Subcutaneous abdominal adipose tissue (tissue), 5 donors: ENCODE results near the gene HNRNPL.
A peak's percentile ranks its signal among the peaks of the same experiment; 100 is the strongest.
"Not testable (repeated sequence)": the region's sequence is repeated elsewhere in the genome, so short reads cannot be mapped to it uniquely, and the experiment has no call there.

ENCODE experiments used
- H3K27ac ChIP-seq: one replicate; pipeline ENCODE4 v1.7.0; 2013; ENCODE audit warnings: low read depth, mild to moderate bottlenecking, inconsistent platforms, low read length, moderate library complexity
- H3K27me3 ChIP-seq, 5 donors: one replicate each; pipeline ENCODE4 v1.7.0; 2013; ENCODE audit warnings: low read length in 5 of 5, inconsistent platforms in 1 of 5; ENCODE audit not compliant: control insufficient read depth in 5 of 5, insufficient read depth in 4 of 5
- H3K36me3 ChIP-seq, 5 donors: one replicate each; pipeline ENCODE4 v1.7.0; 2013; ENCODE audit warnings: low read length in 5 of 5; ENCODE audit not compliant: control insufficient read depth in 5 of 5, insufficient read depth in 5 of 5
- H3K4me1 ChIP-seq, 5 donors: one replicate each; pipeline ENCODE4 v1.7.0; 2013; ENCODE audit warnings: low read length in 5 of 5, mild to moderate bottlenecking in 3 of 5, moderate library complexity in 1 of 5; ENCODE audit not compliant: control insufficient read depth in 5 of 5, insufficient read depth in 5 of 5
- H3K4me3 ChIP-seq, 5 donors: one replicate each; pipeline ENCODE4 v1.7.0; 2013; ENCODE audit warnings: low read length in 5 of 5, low read depth in 1 of 5
- H3K9ac ChIP-seq, 5 donors: one replicate each; pipeline ENCODE4 v1.7.0; 2013; ENCODE audit warnings: low read length in 5 of 5, mild to moderate bottlenecking in 4 of 5, moderate library complexity in 3 of 5
- H3K9me3 ChIP-seq, 5 donors: one replicate each; pipeline ENCODE4 v1.7.0; 2013; ENCODE audit warnings: low read length in 5 of 5; ENCODE audit not compliant: control insufficient read depth in 5 of 5
- donor health status: healthy.
- donor health status: healthy.
- donor health status: healthy.
- donor health status: healthy.
- donor health status: healthy.

Gene HNRNPL

DNA sequence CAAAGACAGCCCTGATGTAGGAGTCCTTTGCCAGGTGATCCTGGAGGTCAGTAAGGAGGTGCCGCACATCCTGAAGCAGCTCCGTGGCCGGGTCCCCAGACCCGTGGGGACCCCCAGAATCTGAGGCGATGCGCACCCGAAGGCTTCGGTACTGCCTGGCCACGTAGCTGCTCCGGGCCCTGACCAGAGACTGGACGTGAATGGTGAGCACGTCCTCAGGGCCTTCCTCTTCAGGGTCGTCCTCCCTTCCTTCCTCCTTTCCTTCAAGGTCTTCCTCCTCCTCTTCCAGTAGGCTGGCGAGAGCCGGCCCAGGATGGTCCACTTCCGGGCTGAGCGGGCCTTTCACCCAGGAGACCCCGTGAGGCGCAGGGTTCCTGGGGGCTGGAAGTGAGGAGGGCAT, 20.8 kb upstream of the HNRNPL start:
- no peak overlapping the region for H3K27ac ChIP-seq
- H3K4me3 ChIP-seq: peak overlapping the region in 1 of 5 donors; percentile 70
- no peaks in the 10 kb centered on the region for H3K9me3 ChIP-seq
- H3K36me3 ChIP-seq: no peaks in the 10 kb centered on the region
- H3K27me3 ChIP-seq: no peaks in the 10 kb centered on the region
- no peak overlapping the region for H3K9ac ChIP-seq
- H3K4me1 ChIP-seq: peaks cover 0 to 23% (median 15%) of the 10 kb centered on the region in 5 donors

DNA sequence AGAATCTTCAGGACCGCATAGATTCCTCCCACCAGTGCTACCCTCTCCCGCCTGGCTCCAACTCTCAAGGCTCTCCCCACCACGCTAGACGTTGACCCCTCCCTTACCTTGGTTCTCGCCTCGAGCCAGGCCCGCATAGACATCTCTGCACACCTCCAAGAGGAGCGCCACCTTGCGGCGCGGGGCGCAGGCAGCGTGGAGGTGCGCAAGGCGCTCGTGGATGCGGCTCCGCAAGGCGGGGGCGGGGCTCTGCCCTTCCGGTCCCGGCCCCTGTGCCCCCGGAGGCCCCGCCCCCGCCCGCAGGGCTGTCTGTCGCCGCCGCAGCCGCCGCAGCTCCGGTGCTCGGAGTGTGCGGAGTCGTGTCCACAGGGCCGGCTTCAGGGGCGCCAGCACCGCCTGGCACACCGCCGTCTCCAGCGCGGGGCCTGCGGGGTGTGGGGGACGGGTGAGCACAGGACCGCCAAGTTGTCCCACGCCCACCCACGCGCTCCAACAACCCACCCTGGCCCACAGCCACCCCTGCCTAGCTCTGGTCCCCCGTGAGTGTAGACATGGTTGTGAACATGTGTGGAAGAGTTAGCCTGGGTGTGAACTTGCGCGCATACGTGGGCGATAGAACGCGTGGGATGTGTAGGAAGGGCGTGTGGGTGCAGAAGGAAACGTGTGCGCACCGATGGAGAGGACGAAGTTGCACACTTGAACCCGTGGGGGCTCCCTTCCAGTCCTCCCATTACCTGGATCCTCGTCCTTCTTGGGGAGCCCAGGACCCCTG, 20.2 kb upstream of the HNRNPL start:
- no peaks in the 10 kb centered on the region for H3K9me3 ChIP-seq
- no peaks in the 10 kb centered on the region for H3K36me3 ChIP-seq
- no peaks in the 10 kb centered on the region for H3K27me3 ChIP-seq
- no peak overlapping the region for H3K27ac ChIP-seq
- peak overlapping the region; percentile 70 to 79 (median 72) for H3K4me3 ChIP-seq
- peak overlapping the region in 4 of 5 donors; percentile 67 to 80 (median 77) for H3K9ac ChIP-seq
- H3K4me1 ChIP-seq: peaks cover 0 to 28% (median 19%) of the 10 kb centered on the region in 5 donors

DNA sequence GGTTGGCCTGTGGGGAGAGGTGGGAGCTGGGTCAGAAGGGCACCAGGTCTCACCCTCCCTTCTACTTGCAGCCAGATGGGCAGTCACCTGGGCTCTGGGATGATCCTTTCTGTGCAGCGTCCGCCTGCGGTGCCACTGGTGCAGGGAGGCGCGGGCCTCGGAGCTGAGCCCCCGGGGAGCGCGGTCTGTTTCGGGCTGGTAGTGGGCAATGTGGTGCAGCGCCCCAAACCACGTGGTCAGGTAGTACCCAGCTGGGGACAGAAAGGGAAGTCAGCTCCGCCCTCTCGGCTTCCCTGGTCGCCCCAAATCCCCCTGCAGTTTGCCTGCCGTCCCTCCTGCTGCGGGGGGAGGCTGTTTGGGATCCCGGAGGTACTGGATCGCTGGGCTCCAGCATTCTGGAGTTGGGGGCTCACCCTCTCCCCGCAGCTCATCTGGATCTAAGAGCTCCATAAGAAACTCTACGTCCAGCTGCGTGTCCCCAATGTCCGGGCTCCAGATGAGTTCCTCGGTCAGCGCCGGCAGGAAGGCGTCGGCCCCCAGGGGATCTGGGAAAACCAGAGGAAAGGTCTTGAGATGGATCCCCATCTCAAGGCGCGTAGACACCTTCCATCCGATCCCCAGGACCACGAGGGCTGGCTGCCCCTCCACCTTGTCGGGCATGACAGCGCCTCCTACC, 19.5 kb upstream of the HNRNPL start:
- H3K4me1 ChIP-seq: peaks cover 0 to 36% (median 24%) of the 10 kb centered on the region in 5 donors
- H3K9me3 ChIP-seq: no peaks in the 10 kb centered on the region
- H3K27ac ChIP-seq: no peak overlapping the region
- H3K36me3 ChIP-seq: no peaks in the 10 kb centered on the region
- H3K9ac ChIP-seq: peak overlapping the region in 4 of 5 donors; percentile 67 to 80 (median 77)
- peak overlapping the region; percentile 70 to 79 (median 72) for H3K4me3 ChIP-seq
- H3K27me3 ChIP-seq: no peaks in the 10 kb centered on the region

DNA sequence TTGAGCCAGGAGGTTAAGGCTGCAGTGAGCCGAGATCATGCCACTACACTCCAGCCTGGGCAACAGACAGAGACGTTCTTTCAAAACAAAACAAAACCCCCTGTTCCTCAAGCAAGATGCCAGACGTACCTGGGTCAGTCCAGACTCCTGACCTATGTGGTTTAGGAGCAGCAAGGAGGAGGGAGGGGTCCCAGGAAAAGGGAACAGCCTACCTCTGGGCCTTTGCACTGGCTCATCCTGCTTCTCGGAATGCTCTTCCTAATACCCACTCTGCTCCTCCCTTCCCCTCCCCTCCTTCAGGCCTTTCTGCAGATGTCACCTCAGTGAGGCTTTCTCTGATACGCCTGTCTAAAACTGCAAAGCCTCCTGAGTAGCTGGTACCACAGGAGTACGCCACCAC, 18.8 kb upstream of the HNRNPL start:
- Histone ChIP-seq H3K4me1 (peaks cover 0 to 36% (median 26%) of the 10 kb centered on the region in 5 donors), H3K27me3 (no peaks in the 10 kb centered on the region), H3K36me3 (no peaks in the 10 kb centered on the region), H3K9ac (no peak overlapping the region), H3K27ac (no peak overlapping the region), H3K4me3 (no peak overlapping the region), H3K9me3 (no peaks in the 10 kb centered on the region)

DNA sequence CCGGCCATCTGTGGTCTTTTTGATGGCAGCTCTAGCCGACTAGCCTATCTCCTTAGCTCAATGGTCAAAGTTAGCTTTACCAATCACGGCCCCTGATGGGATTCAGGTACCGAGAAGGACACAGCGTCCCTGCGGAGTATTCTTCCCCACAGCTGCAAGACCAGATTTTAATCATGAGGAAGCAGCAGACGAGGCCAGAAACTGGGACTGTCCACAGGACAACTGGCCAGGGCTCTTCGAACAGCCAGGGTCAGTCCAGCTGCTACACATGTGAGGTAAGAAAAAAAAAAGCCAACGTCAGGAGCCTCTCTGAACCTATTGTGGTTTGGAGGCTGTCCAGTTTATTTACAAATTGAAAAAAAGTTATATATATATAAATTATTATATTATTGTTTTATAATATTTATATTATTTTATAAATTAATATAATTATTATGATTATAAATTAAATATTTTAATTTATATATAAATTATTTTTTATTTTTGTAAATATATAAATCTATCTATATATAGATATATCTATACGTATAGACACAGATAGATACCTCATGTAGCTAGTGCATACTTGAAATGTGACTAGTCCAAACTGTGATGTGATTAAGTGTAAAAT, 17.5 kb upstream of the HNRNPL start:
- H3K4me3 ChIP-seq: no peak overlapping the region
- H3K27ac ChIP-seq: no peak overlapping the region
- H3K9me3 ChIP-seq: no peaks in the 10 kb centered on the region
- peaks cover 2 to 49% (median 35%) of the 10 kb centered on the region in 5 donors for H3K4me1 ChIP-seq
- H3K36me3 ChIP-seq: no peaks in the 10 kb centered on the region
- no peak overlapping the region for H3K9ac ChIP-seq
- no peaks in the 10 kb centered on the region for H3K27me3 ChIP-seq

DNA sequence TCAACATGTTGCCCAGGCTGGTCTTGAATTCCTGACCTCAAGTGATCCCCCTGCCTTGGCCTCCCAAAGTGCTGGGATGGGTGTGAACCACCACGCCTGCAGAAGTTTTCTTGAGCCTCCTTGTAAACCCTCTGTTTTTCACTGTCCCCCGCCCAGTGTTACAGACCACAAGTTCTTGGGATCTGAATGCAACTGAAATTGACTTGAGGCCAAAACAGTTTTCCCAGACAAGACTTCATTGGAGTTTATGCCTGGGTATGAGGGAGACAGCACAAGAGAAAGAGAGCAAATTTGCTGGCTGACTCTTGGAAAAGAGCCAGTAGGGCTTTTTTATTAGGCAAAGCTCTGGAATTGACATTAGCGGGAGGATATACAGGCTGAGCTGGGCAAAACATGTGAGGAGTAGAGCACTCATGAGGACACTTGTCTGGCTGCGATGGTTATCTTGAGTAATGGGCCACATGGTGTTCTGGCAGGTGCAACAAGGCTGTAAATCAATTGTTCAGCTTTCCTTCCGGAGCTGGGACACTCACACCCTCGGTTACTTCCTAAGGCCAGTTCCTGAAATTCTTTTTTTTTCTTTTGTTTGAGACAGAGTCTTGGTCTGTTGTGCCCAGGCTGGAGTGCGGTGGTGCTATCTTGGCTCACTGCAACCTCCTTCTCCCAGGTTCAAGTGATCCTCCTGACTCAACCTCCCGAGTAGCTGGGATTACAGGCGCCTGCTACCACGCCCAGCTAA, 12.7 kb upstream of the HNRNPL start:
- Histone ChIP-seq H3K4me1 (peaks cover 2 to 31% (median 26%) of the 10 kb centered on the region in 5 donors), H3K27ac (peak overlapping the region; percentile 44), H3K9ac (no peak overlapping the region), H3K27me3 (no peaks in the 10 kb centered on the region), H3K9me3 (no peaks in the 10 kb centered on the region), H3K4me3 (no peak overlapping the region), H3K36me3 (no peaks in the 10 kb centered on the region)

DNA sequence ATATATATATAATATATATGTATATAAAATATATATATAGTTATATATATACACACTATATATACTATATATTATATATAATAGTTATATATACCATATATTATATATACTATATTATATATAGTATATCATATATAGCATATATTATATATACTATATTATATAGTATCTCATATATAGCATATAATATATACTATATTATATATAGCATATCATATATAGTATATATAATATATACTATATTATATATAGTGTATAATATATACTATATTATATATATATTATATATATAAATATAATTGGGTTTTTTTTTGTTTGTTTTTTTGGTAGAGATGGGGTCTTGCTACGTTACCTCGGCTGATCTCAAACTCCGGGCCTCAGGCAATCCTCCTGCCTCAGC, 11.6 kb upstream of the HNRNPL start:
- Histone ChIP-seq H3K27ac (no peak overlapping the region), H3K9me3 (no peaks in the 10 kb centered on the region), H3K27me3 (no peaks in the 10 kb centered on the region), H3K36me3 (no peaks in the 10 kb centered on the region), H3K4me1 (peaks cover 2 to 32% (median 29%) of the 10 kb centered on the region in 5 donors), H3K9ac (no peak overlapping the region), H3K4me3 (no peak overlapping the region)

DNA sequence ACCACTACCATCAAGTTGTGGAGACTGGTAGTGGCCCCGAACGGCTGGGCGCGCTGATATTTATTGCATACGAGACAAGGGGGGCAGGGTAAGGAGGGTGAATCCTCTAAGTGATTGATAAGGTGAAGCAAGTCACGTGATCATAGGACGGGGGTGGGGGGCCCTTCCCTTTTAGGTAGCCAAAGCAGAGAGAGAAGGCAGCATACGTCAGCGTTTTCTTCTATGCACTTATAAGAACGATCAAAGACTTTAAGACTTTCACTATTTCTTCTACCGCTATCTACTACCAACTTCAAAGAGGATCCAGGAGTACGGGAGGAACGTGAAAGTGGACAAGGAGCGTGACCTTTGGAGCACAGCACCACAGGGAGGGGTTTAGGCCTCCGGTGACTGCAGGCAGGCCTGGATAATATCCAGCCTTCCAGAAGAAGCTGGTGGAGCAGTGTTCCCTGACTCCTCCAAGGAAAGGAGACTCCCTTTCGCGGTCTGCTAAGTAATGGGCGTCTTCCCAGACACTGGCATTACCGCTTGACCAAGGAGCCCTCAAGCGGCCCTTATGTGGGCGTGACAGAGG, 9.9 kb upstream of the HNRNPL start:
- H3K27ac ChIP-seq, H3K36me3 ChIP-seq, H3K4me3 ChIP-seq, H3K9me3 ChIP-seq, H3K9ac ChIP-seq, H3K27me3 ChIP-seq: not testable (repeated sequence)
- H3K4me1 ChIP-seq: peaks cover 2 to 24% (median 23%) of the 10 kb centered on the region in 5 donors

DNA sequence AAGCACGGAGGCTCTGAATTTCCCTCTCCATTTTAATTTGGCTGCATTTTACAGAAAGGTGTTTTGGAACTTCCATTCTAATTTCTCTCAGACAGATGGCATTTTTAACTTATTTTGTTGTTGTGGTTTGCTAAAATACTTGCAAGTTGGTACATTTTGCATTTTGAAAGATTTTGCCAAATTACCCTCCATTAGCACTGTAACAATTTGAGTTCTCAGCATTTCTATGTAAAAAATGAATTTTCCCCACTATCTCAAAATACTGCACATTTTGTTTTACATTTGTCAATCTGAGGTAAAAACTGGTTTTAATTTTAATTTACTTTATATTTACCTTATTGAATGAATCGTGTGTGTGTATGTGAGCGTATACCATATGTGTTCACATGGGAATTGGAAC, 7.0 kb upstream of the HNRNPL start:
- H3K27me3 ChIP-seq: no peaks in the 10 kb centered on the region
- no peak overlapping the region for H3K4me3 ChIP-seq
- H3K9ac ChIP-seq: no peak overlapping the region
- H3K36me3 ChIP-seq: no peaks in the 10 kb centered on the region
- H3K27ac ChIP-seq: no peak overlapping the region
- H3K4me1 ChIP-seq: peaks cover 3 to 19% (median 12%) of the 10 kb centered on the region in 5 donors
- no peaks in the 10 kb centered on the region for H3K9me3 ChIP-seq
